SK-N-SH treated with all-trans-retinoic acid at 6 μM for 48 hours (cell line): ENCODE measurements around the gene GRIK5.

Source experiments
- ATAC-seq: fragments of 200-7000 bp; cut with Tn5 transposase; 3 replicates; pipeline ENCODE4 v1.9.1; 2020; ENCODE audit warnings: mild to moderate bottlenecking, moderate library complexity
- ARNTL ChIP-seq: fragments of 450-650 bp; formaldehyde crosslinking; IDR thresholded peaks from 2 replicates; pipeline ENCODE4 v1.5.0; 2020; ENCODE audit warnings: low read depth, mild to moderate bottlenecking, moderate library complexity, borderline replicate concordance
- BACH2 ChIP-seq: fragments of 250-450 bp; sonication (Bioruptor Pico); IDR thresholded peaks from 2 replicates; pipeline ENCODE4 v1.9.0; 2021; ENCODE audit warnings: mild to moderate bottlenecking, borderline replicate concordance
- CSRNP3 ChIP-seq: fragments of 250-450 bp; sonication (Bioruptor Pico); IDR thresholded peaks from 2 replicates; pipeline ENCODE4 v1.5.1; 2021; ENCODE audit warnings: mild to moderate bottlenecking, moderate library complexity
- ESRRG ChIP-seq: fragments of 250-450 bp; sonication (Bioruptor Pico); IDR thresholded peaks from 2 replicates; pipeline ENCODE4 v1.6.1; 2021; ENCODE audit warnings: mild to moderate bottlenecking
- GLIS3 ChIP-seq: fragments of 250-450 bp; sonication (Bioruptor Pico); IDR thresholded peaks from 2 replicates; pipeline ENCODE4 v1.5.0; 2020; ENCODE audit warnings: mild to moderate bottlenecking, moderate library complexity
- ISL1 ChIP-seq: fragments of 250-450 bp; sonication (Bioruptor Pico); IDR thresholded peaks from 2 replicates; pipeline ENCODE4 v2.1.2; 2022; ENCODE audit warnings: mild to moderate bottlenecking, moderate library complexity
- PPARA ChIP-seq: fragments of 250-450 bp; sonication (Bioruptor Pico); IDR thresholded peaks from 2 replicates; pipeline ENCODE4 v1.5.0; 2020; ENCODE audit warnings: mild to moderate bottlenecking, borderline replicate concordance
- RARB ChIP-seq: fragments of 250-450 bp; sonication (Bioruptor Pico); IDR thresholded peaks from 2 replicates; pipeline ENCODE4 v1.8.0; 2021; ENCODE audit warnings: mild to moderate bottlenecking, moderate library complexity
- SNAI2 ChIP-seq: fragments of 250-450 bp; sonication (Bioruptor Pico); IDR thresholded peaks from 2 replicates; pipeline ENCODE4 v1.5.0; 2020; ENCODE audit warnings: mild to moderate bottlenecking, moderate library complexity
- TCF4 ChIP-seq: fragments of 250-450 bp; sonication (Bioruptor Pico); IDR thresholded peaks from 2 replicates; pipeline ENCODE4 v1.8.0; 2021; ENCODE audit warnings: mild to moderate bottlenecking, moderate library complexity, borderline replicate concordance
- TSHZ2 ChIP-seq: fragments of 250-450 bp; sonication (Bioruptor Pico); IDR thresholded peaks from 2 replicates; pipeline ENCODE4 v1.5.0; 2020; ENCODE audit warnings: mild to moderate bottlenecking, moderate library complexity
- ZC3H10 ChIP-seq: fragments of 250-450 bp; sonication (Bioruptor Pico); IDR thresholded peaks from 2 replicates; pipeline ENCODE4 v1.5.1; 2021; ENCODE audit warnings: mild to moderate bottlenecking, moderate library complexity
- ZFP3 ChIP-seq: fragments of 250-450 bp; sonication (Bioruptor Pico); IDR thresholded peaks from 2 replicates; pipeline ENCODE4 v1.5.0; 2020; ENCODE audit warnings: mild to moderate bottlenecking, moderate library complexity
- ZFP30 ChIP-seq: fragments of 450-650 bp; formaldehyde crosslinking; IDR thresholded peaks from 2 replicates; pipeline ENCODE4 v1.5.0; 2022; ENCODE audit warnings: mild to moderate bottlenecking, moderate library complexity
- ZNF70 ChIP-seq: fragments of 450-650 bp; formaldehyde crosslinking; IDR thresholded peaks from 2 replicates; pipeline ENCODE4 v1.5.0; 2020; ENCODE audit warnings: mild to moderate bottlenecking, moderate library complexity
- ZNF8 ChIP-seq: fragments of 450-650 bp; formaldehyde crosslinking; IDR thresholded peaks from 2 replicates; pipeline ENCODE4 v1.5.0; 2020; ENCODE audit warnings: mild to moderate bottlenecking, moderate library complexity
- TF ChIP-seq, protein P1 (sequence below): fragments of 250-450 bp; sonication (Bioruptor Pico); IDR thresholded peaks from 2 replicates; pipeline ENCODE4 v1.8.0; 2021; ENCODE audit warnings: low read depth, mild to moderate bottlenecking, moderate library complexity, borderline replicate concordance
- TF ChIP-seq, protein P2 (sequence below): fragments of 250-450 bp; sonication (Bioruptor Pico); IDR thresholded peaks from 2 replicates; pipeline ENCODE4 v1.5.1; 2020; ENCODE audit warnings: low read depth, mild to moderate bottlenecking, moderate library complexity
- TF ChIP-seq, protein P3 (sequence below): fragments of 250-450 bp; sonication (Bioruptor Pico); IDR thresholded peaks from 2 replicates; pipeline ENCODE4 v1.8.0; 2020; ENCODE audit warnings: mild to moderate bottlenecking, moderate library complexity, borderline replicate concordance

The GRIK5 gene

GRCh38 chr19:42095142-42095813 is 25.3 kb upstream of the GRIK5 start:
- TF ChIP-seq ZC3H10 (CRISPR knock-in tag) (no peak), ESRRG (CRISPR knock-in tag) (no peak), RARB (no peak), SNAI2 (CRISPR knock-in tag) (no peak), ZFP30 (no peak), TSHZ2 (CRISPR knock-in tag) (no peak), GLIS3 (CRISPR knock-in tag) (no peak), ZNF8 (CRISPR knock-in tag) (no peak)
- TF ChIP-seq, protein P1, sequence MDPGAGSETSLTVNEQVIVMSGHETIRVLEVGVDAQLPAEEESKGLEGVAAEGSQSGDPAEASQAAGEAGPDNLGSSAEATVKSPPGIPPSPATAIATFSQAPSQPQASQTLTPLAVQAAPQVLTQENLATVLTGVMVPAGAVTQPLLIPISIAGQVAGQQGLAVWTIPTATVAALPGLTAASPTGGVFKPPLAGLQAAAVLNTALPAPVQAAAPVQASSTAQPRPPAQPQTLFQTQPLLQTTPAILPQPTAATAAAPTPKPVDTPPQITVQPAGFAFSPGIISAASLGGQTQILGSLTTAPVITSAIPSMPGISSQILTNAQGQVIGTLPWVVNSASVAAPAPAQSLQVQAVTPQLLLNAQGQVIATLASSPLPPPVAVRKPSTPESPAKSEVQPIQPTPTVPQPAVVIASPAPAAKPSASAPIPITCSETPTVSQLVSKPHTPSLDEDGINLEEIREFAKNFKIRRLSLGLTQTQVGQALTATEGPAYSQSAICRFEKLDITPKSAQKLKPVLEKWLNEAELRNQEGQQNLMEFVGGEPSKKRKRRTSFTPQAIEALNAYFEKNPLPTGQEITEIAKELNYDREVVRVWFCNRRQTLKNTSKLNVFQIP (CRISPR knock-in tag), result no peak
- TF ChIP-seq, protein P2, sequence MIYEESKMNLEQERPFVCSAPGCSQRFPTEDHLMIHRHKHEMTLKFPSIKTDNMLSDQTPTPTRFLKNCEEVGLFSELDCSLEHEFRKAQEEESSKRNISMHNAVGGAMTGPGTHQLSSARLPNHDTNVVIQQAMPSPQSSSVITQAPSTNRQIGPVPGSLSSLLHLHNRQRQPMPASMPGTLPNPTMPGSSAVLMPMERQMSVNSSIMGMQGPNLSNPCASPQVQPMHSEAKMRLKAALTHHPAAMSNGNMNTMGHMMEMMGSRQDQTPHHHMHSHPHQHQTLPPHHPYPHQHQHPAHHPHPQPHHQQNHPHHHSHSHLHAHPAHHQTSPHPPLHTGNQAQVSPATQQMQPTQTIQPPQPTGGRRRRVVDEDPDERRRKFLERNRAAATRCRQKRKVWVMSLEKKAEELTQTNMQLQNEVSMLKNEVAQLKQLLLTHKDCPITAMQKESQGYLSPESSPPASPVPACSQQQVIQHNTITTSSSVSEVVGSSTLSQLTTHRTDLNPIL (CRISPR knock-in tag), result no peak
- no peak for ATAC-seq

DNA sequence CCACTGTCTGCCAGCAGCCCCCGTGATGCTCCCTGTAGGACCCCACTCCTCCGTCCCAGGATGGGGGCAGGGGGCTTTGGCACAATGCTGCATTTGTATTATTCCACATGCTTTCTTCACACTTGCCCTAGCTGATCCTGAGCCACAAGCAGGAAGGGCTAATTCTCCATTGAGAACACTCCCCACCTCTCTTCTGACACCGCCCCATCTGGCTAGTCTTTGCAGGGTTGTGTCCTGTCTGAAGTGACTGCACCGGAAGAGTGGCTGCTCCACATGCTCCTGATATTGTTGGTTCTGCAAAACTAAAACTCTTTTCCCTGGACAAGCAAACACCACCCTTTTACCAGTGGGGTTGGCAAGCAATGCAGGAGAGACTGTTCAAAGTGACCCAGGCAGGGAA is 23.9 kb upstream of the GRIK5 start:
- TF ChIP-seq PPARA (CRISPR knock-in tag) (no peak), ZNF70 (CRISPR knock-in tag) (no peak), ZNF8 (CRISPR knock-in tag) (no peak), TSHZ2 (CRISPR knock-in tag) (no peak), ZFP30 (no peak), ZC3H10 (CRISPR knock-in tag) (no peak), BACH2 (CRISPR knock-in tag) (no peak)
- TF ChIP-seq, protein P2 (CRISPR knock-in tag), result no peak
- TF ChIP-seq, protein P1 (CRISPR knock-in tag), result no peak

DNA sequence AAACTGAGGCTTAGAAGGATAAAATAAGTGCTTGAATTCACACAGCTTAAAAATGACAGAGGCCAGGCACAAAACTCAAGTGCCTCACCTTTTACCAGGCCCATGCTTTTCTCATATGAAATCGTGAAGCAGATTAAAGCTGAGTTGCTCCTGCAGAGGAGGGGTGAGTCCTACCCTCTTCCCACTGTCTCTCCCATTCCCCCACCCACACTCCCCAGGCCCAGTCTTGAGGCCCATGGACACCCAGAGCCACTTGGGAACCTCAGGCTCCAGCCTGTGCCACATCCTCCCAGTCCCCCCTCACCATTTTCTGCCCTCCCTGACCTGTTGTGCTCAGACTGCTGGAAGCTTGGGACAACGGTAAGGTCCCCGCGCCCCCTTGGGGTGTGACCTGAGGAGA is 23.5 kb upstream of the GRIK5 start:
- no peak for ATAC-seq
- TF ChIP-seq CSRNP3 (CRISPR knock-in tag) (no peak), ZNF70 (CRISPR knock-in tag) (no peak), ISL1 (CRISPR knock-in tag) (no peak), ESRRG (CRISPR knock-in tag) (no peak), ZNF8 (CRISPR knock-in tag) (no peak), TCF4 (no peak), ZFP3 (CRISPR knock-in tag) (no peak), ZFP30 (no peak), RARB (no peak), ARNTL (CRISPR knock-in tag) (no peak)
- TF ChIP-seq, protein P2 (CRISPR knock-in tag), result no peak
- TF ChIP-seq, protein P3, sequence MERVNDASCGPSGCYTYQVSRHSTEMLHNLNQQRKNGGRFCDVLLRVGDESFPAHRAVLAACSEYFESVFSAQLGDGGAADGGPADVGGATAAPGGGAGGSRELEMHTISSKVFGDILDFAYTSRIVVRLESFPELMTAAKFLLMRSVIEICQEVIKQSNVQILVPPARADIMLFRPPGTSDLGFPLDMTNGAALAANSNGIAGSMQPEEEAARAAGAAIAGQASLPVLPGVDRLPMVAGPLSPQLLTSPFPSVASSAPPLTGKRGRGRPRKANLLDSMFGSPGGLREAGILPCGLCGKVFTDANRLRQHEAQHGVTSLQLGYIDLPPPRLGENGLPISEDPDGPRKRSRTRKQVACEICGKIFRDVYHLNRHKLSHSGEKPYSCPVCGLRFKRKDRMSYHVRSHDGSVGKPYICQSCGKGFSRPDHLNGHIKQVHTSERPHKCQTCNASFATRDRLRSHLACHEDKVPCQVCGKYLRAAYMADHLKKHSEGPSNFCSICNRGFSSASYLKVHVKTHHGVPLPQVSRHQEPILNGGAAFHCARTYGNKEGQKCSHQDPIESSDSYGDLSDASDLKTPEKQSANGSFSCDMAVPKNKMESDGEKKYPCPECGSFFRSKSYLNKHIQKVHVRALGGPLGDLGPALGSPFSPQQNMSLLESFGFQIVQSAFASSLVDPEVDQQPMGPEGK, result no peak

More for the DNA sequence above, 23.9 kb upstream of the GRIK5 start:
- ATAC-seq, result no peak
